Liver (tissue), 9 donors: Measurements from ENCODE around the gene LSR. TPM values are rescaled to one million over a fixed set of nuclear protein-coding genes. Genes with fewer than 3 reads are reported as not detected.

Experiments used
- DNase-seq: peaks from one replicate; pipeline ENCODE4 v3.0.0-alpha.2; 2017; ENCODE audit warnings: low spot score
- H3K27ac ChIP-seq, 2 donors: one replicate each; pipeline ENCODE4 v1.7.0; 2013; ENCODE audit warnings: inconsistent platforms in 2 of 2, low read length in 2 of 2, control low read depth in 1 of 2, low read depth in 1 of 2, mild to moderate bottlenecking in 1 of 2
- H3K27me3 ChIP-seq, 4 donors: one replicate each; pipeline versions ENCODE4 v1.6.1 to v1.7.0; 2013; ENCODE audit warnings: low read length in 3 of 4, inconsistent platforms in 1 of 4, mild to moderate bottlenecking in 1 of 4, moderate library complexity in 1 of 4; ENCODE audit not compliant: control insufficient read depth in 4 of 4, insufficient read depth in 4 of 4
- H3K36me3 ChIP-seq, 4 donors: one replicate each; pipeline versions ENCODE4 v1.6.1 to v1.7.0; 2013; ENCODE audit warnings: low read length in 3 of 4, mild to moderate bottlenecking in 3 of 4, low read depth in 1 of 4, moderate library complexity in 1 of 4; ENCODE audit not compliant: control insufficient read depth in 4 of 4, insufficient read depth in 3 of 4
- H3K4me1 ChIP-seq, 4 donors: one replicate each; pipeline versions ENCODE4 v1.6.1 to v1.7.0; 2013; ENCODE audit warnings: low read length in 3 of 4, mild to moderate bottlenecking in 3 of 4, moderate library complexity in 1 of 4; ENCODE audit not compliant: control insufficient read depth in 4 of 4, insufficient read depth in 4 of 4
- H3K4me3 ChIP-seq, 3 donors: one replicate each; pipeline versions ENCODE4 v1.6.1 to v1.7.0; 2013; ENCODE audit warnings: low read length in 3 of 3, control low read depth in 1 of 3, low read depth in 1 of 3, mild to moderate bottlenecking in 1 of 3
- H3K9ac ChIP-seq, 2 donors: one replicate each; pipeline ENCODE4 v1.7.0; 2013; ENCODE audit warnings: low read length in 2 of 2, mild to moderate bottlenecking in 2 of 2, moderate library complexity in 2 of 2, control low read depth in 1 of 2, low read depth in 1 of 2
- H3K9me3 ChIP-seq, 4 donors: one replicate each; pipeline versions ENCODE4 v1.6.1 to v1.7.0; 2013; ENCODE audit warnings: low read length in 3 of 4; ENCODE audit not compliant: control insufficient read depth in 4 of 4
- ATF3 ChIP-seq: IDR thresholded peaks from 2 replicates; pipeline ENCODE4 v1.6.1; 2016; ENCODE audit warnings: antibody characterized with exemption
- CTCF ChIP-seq: fragments of 150-350 bp; IDR thresholded peaks from 2 replicates; pipeline ENCODE4 v1.5.1; 2017; ENCODE audit warnings: improper control_type of control experiment, low read depth, low read length; ENCODE audit not compliant: missing input control
- EGR1 ChIP-seq, 2 donors: IDR thresholded peaks; 2 replicates each; pipeline ENCODE4 v1.6.1; 2016 to 2018; ENCODE audit warnings: antibody characterized with exemption in 2 of 2, low read depth in 2 of 2
- FOXA1 ChIP-seq: IDR thresholded peaks from 2 replicates; pipeline ENCODE4 v1.6.1; 2016; ENCODE audit warnings: antibody characterized with exemption
- FOXA2 ChIP-seq: IDR thresholded peaks from 2 replicates; pipeline ENCODE4 v1.6.1; 2016; ENCODE audit warnings: antibody characterized with exemption
- GABPA ChIP-seq, 2 donors: IDR thresholded peaks in 1 of 2; conservative IDR thresholded peaks in 1 of 2; 2 replicates each; pipeline ENCODE4 v1.6.1; 2016; ENCODE audit warnings: antibody characterized with exemption in 2 of 2, mild to moderate bottlenecking in 1 of 2, moderate library complexity in 1 of 2
- HNF4A ChIP-seq, 2 donors: conservative IDR thresholded peaks; 2 replicates each; pipeline ENCODE4 v1.6.1; 2016; ENCODE audit warnings: antibody characterized with exemption in 2 of 2, mild to moderate bottlenecking in 2 of 2
- HNF4G ChIP-seq: IDR thresholded peaks from 2 replicates; pipeline ENCODE4 v1.6.1; 2016; ENCODE audit warnings: antibody characterized with exemption
- JUND ChIP-seq, 2 donors: IDR thresholded peaks; 2 replicates each; pipeline ENCODE4 v1.6.1; 2016; ENCODE audit warnings: antibody characterized with exemption in 2 of 2
- MAX ChIP-seq: IDR thresholded peaks from 2 replicates; pipeline ENCODE4 v1.6.1; 2016; ENCODE audit warnings: antibody characterized with exemption
- NR2F2 ChIP-seq: IDR thresholded peaks from 2 replicates; pipeline ENCODE4 v1.6.1; 2016; ENCODE audit warnings: antibody characterized with exemption
- RAD21 ChIP-seq, 2 donors: IDR thresholded peaks; 2 replicates each; pipeline ENCODE4 v1.6.1; 2016; ENCODE audit warnings: antibody characterized with exemption in 2 of 2, mild to moderate bottlenecking in 2 of 2
- REST ChIP-seq: IDR thresholded peaks from 2 replicates; pipeline ENCODE4 v1.6.1; 2016; ENCODE audit warnings: antibody characterized with exemption, mild to moderate bottlenecking
- RXRA ChIP-seq, 2 donors: IDR thresholded peaks; 2 replicates each; pipeline ENCODE4 v1.6.1; 2017 to 2018; ENCODE audit warnings: antibody characterized with exemption in 2 of 2, mild to moderate bottlenecking in 1 of 2
- SP1 ChIP-seq: IDR thresholded peaks from 2 replicates; pipeline ENCODE4 v1.6.1; 2018; ENCODE audit warnings: antibody characterized with exemption, mild to moderate bottlenecking
- TAF1 ChIP-seq: conservative IDR thresholded peaks from 2 replicates; pipeline ENCODE4 v1.6.1; 2016; ENCODE audit warnings: antibody characterized with exemption, mild to moderate bottlenecking
- YY1 ChIP-seq: IDR thresholded peaks from 2 replicates; pipeline ENCODE4 v1.6.1; 2016; ENCODE audit warnings: antibody characterized with exemption, mild to moderate bottlenecking
- ZBTB33 ChIP-seq: IDR thresholded peaks from 2 replicates; pipeline ENCODE4 v1.6.1; 2016; ENCODE audit warnings: antibody characterized with exemption
- WGBS: extraction: QIAGEN DNeasy Blood & Tissue Kit; methylation state at CpG from one replicate; pipeline ENCODE4 v1.1.7; 2013; 5-methylcytosine and 5-hydroxymethylcytosine counted together
- polyA plus RNA-seq, 2 donors: library from polyadenylated mRNA; stranded (reverse) in 1 of 2; unstranded in 1 of 2; fragments of 200-250 nt in 1 of 2; fragments of >200 nt in 1 of 2; fragmentation: Nextera tagmentation in 1 of 2; extraction: Ambion mirVana in 1 of 2; gene quantifications; one replicate each; pipeline versions ENCODE4 v1.2.1 to v1.2.3, GENCODE V29; 2013 to 2015
- total RNA-seq, 2 donors: library from RNA; depleted of rRNA; stranded (reverse); fragments of >200 nt; gene quantifications; one replicate each; pipeline ENCODE4 v1.2.3, GENCODE V29; 2014
- donor health status: healthy.
- donor health status: healthy.
- donor health status: healthy.
- donor health status: healthy.
- donor health status: healthy.

LSR gene
- total and polyA plus RNA-seq, 4 donors = 33.7 to 150 (median 48.0) TPM

GRCh38 chr19:35279985-35280821 is 31.4 kb downstream of the LSR start:
- H3K36me3 ChIP-seq = peaks cover 0 to 13% (median 10%) of the 10 kb centered on the region in 4 donors
- H3K9me3 ChIP-seq = no peaks in the 10 kb centered on the region
- peak; percentile 54 for DNase-seq
- WGBS = 52% methylated on average over 12 of the region's 12 CpGs
- H3K4me3 ChIP-seq = no peak overlapping the region
- H3K27me3 ChIP-seq = no peaks in the 10 kb centered on the region
- no peak overlapping the region for H3K9ac ChIP-seq
- peak overlapping the region; percentile 81 to 95 for H3K27ac ChIP-seq
- H3K4me1 ChIP-seq = peaks cover 22 to 40% (median 32%) of the 10 kb centered on the region in 4 donors
- TF ChIP-seq REST (no peak), FOXA1 (no peak), ZBTB33 (no peak), ATF3 (peak; percentile 85), JUND (IDR thresholded peaks at IDR 0.05) (no peak), CTCF (no peak), SP1 (peak; percentile 76), NR2F2 (peak; percentile 36), RAD21 (IDR thresholded peaks at IDR 0.05) (no peak), GABPA (IDR thresholded peaks at IDR 0.05 in 1 of 2, conservative IDR thresholded peaks at IDR 0.05 in 1 of 2) (no peak), MAX (peak; percentile 51), HNF4G (no peak), HNF4A (conservative IDR thresholded peaks at IDR 0.05) (peak; percentile 64 to 65), RXRA (IDR thresholded peaks at IDR 0.05) (peak; percentile 80 to 85), FOXA2 (no peak), EGR1 (IDR thresholded peaks at IDR 0.05; ENCODE audit: low read depth in 2 of 2) (no peak), YY1 (no peak), TAF1 (no peak)
